ENCODE results near the gene TCF3. TPM values are rescaled to one million over a fixed set of nuclear protein-coding genes. Genes with fewer than 3 reads are reported as not detected.

TCF3 gene
- total RNA-seq, 1 donor from 2014 or later = 123 TPM

DNA sequence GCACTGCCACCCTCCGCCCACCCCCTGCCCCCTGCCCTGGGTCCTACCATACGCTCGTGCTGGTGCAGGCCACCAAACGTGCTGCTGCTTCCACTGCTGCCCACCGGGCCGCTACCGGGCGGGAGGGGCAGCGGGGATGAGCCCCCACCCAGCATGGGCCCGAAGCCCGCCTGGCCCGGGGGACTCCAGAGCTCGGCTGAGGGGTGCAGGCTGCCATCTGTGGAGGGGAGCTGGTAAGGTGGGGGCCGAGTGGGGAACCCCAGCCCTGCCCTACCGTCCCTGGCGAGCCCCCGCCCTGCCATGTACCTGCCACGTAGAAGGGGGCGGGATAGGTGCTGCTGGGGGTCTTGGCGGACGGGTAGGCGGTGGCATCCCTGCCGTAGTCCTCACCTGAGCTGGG lies 30.4 kb downstream of the TCF3 start:
- TF ChIP-seq, protein P1, sequence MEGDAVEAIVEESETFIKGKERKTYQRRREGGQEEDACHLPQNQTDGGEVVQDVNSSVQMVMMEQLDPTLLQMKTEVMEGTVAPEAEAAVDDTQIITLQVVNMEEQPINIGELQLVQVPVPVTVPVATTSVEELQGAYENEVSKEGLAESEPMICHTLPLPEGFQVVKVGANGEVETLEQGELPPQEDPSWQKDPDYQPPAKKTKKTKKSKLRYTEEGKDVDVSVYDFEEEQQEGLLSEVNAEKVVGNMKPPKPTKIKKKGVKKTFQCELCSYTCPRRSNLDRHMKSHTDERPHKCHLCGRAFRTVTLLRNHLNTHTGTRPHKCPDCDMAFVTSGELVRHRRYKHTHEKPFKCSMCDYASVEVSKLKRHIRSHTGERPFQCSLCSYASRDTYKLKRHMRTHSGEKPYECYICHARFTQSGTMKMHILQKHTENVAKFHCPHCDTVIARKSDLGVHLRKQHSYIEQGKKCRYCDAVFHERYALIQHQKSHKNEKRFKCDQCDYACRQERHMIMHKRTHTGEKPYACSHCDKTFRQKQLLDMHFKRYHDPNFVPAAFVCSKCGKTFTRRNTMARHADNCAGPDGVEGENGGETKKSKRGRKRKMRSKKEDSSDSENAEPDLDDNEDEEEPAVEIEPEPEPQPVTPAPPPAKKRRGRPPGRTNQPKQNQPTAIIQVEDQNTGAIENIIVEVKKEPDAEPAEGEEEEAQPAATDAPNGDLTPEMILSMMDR (IDR thresholded peaks at IDR 0.05; ENCODE audit: insufficient read depth, low read length, poor library complexity, severe bottlenecking) = no peak
- no peak for DNase-seq (ENCODE audit: low read depth)
- Histone ChIP-seq H3K36me3 (ENCODE audit: control insufficient read depth, insufficient read depth, low read length) (peaks cover 6% of the 10 kb centered on the region), H3K27me3 (ENCODE audit: control insufficient read depth, insufficient read depth, low read length) (no peaks in the 10 kb centered on the region), H3K4me3 (ENCODE audit: low read depth, low read length) (no peak overlapping the region)

DNA sequence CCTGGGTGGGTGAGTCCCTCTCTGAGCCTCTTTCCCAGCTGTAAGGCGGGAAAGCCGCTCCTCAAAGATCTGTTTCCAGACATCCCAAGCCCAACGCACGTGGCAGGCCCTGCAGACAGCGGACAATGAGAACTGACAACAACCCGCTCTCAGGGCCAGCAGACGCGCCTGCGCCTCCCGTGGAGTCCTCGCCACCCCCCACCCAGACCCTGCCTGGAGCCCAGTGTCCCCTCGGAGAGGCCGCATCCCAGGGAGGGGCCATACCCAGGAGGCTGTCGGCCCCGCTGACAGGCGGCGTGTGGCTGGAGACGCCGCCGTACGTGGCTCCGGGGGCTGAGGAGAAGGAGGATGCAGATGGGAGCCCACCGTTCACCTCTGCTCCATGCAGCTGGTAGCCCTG lies 30.8 kb downstream of the TCF3 start:
- Histone ChIP-seq H3K27me3 (ENCODE audit: control insufficient read depth, insufficient read depth, low read length) (no peaks in the 10 kb centered on the region), H3K36me3 (ENCODE audit: control insufficient read depth, insufficient read depth, low read length) (peaks cover 6% of the 10 kb centered on the region), H3K4me3 (ENCODE audit: low read depth, low read length) (no peak overlapping the region)
- no peak for DNase-seq (ENCODE audit: low read depth)
- TF ChIP-seq, protein P1 (IDR thresholded peaks at IDR 0.05; ENCODE audit: insufficient read depth, low read length, poor library complexity, severe bottlenecking) = no peak

DNA sequence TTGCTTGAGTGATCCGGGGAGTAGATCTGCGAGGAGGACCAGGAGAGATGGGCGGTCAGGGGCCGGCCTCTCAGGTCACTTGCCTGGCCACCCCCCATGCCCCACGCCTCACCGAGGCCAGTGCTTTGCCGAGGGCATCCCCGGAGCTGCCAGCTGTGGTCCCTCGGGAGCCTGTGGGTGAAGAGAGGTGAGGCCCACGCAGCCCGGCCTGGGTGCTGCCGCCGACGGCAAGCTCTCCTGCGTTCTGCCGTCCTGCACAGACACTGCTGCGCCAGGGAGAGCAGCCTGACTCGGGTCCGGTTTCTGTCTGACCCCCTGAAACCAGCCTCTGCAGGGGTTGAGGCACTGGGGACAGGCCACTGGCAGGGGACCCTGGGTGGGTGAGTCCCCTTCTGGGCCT lies 31.4 kb downstream of the TCF3 start:
- no peak for DNase-seq (ENCODE audit: low read depth)
- H3K36me3 ChIP-seq (ENCODE audit: control insufficient read depth, insufficient read depth, low read length) = peaks cover 6% of the 10 kb centered on the region
- TF ChIP-seq, protein P1 (IDR thresholded peaks at IDR 0.05; ENCODE audit: insufficient read depth, low read length, poor library complexity, severe bottlenecking) = no peak
- no peaks in the 10 kb centered on the region for H3K27me3 ChIP-seq (ENCODE audit: control insufficient read depth, insufficient read depth, low read length)
- H3K4me3 ChIP-seq (ENCODE audit: low read depth, low read length) = no peak overlapping the region

DNA sequence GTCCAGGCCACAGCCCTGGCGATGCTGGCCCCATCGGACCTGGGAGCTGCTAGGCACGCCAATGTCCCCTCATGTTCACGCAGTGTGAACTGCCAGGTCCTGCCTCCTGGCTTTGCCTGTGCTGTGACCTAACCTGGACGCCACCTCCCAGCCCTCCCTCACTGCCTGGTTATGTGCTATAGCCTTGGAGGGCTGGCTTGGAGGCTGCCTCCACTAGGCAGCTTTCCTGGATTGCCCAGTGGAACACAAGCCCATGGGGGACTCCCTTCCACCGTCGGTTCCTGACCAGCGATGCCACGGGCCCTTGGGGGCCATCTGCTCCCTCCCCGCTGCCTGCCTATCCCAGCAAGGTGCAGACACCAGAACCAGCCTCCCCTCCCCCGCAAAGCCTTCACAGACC lies 31.9 kb downstream of the TCF3 start:
- DNase-seq (ENCODE audit: low read depth) = no peak
- Histone ChIP-seq H3K4me3 (ENCODE audit: low read depth, low read length) (no peak overlapping the region), H3K36me3 (ENCODE audit: control insufficient read depth, insufficient read depth, low read length) (peaks cover 6% of the 10 kb centered on the region), H3K27me3 (ENCODE audit: control insufficient read depth, insufficient read depth, low read length) (no peaks in the 10 kb centered on the region)
- TF ChIP-seq, protein P1 (IDR thresholded peaks at IDR 0.05; ENCODE audit: insufficient read depth, low read length, poor library complexity, severe bottlenecking) = no peak

DNA sequence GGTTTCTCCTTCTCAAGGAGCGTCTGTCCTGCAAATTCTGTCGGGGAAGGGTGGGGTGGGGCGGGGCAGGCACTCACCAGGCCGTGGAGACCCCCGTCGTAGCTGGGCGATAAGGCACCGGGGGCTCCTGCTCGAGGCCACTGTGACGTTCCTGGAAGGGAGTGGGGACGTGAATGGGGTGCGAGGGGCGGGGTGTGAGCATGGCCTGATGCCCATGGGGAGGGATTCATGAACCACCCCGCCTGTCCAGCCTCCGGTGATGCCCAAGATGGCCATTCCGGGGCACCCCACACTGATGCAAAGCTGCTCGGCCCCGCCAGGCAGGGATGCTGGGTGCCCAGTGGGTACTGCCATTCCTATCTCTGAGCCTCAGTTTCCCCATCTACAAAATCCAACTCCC lies 32.7 kb downstream of the TCF3 start:
- TF ChIP-seq, protein P1 (IDR thresholded peaks at IDR 0.05; ENCODE audit: insufficient read depth, low read length, poor library complexity, severe bottlenecking) = no peak
- H3K4me3 ChIP-seq (ENCODE audit: low read depth, low read length) = no peak overlapping the region
- peaks cover 6% of the 10 kb centered on the region for H3K36me3 ChIP-seq (ENCODE audit: control insufficient read depth, insufficient read depth, low read length)
- DNase-seq (ENCODE audit: low read depth) = no peak
- no peaks in the 10 kb centered on the region for H3K27me3 ChIP-seq (ENCODE audit: control insufficient read depth, insufficient read depth, low read length)

DNA sequence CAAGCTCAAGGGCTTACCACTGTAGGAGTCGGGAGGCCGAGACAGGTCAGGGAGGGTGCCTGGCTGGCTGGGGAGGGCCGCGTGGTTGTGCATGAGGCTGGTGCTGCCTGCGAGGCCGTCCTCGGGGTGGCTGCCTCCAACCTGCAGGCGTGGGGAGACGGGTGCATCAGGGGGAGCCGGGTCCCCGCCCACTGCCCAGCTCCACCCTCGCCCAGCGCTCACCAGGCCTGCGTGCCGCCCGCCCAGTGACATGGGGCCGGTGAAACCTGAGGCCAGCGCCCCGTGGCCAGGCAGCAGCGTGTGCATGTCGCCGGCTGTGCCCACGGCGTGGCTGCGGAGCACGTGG lies 33.3 kb downstream of the TCF3 start:
- Histone ChIP-seq H3K4me3 (ENCODE audit: low read depth, low read length) (no peak overlapping the region), H3K36me3 (ENCODE audit: control insufficient read depth, insufficient read depth, low read length) (peaks cover 2% of the 10 kb centered on the region)

More for the DNA sequence above, 33.3 kb downstream of the TCF3 start:
- TF ChIP-seq, protein P1 (IDR thresholded peaks at IDR 0.05; ENCODE audit: insufficient read depth, low read length, poor library complexity, severe bottlenecking) = no peak
- no peaks in the 10 kb centered on the region for H3K27me3 ChIP-seq (ENCODE audit: control insufficient read depth, insufficient read depth, low read length)
- no peak for DNase-seq (ENCODE audit: low read depth)
